PC-3 (cell line): Measurements from ENCODE around the gene CROCC.

Experiments
- CTCF ChIP-seq: fragments of 300-600 bp; sonication (generic); conservative IDR thresholded peaks from 2 replicates; pipeline ENCODE4 v1.5.1; 2017; ENCODE audit warnings: antibody characterized with exemption, low read depth, mild to moderate bottlenecking, low read length
- EZH2 ChIP-seq: fragments of 300-600 bp; sonication (generic); IDR thresholded peaks from one replicate; pipeline ENCODE4 v1.6.1; 2017; ENCODE audit warnings: antibody characterized with exemption, mild to moderate bottlenecking, low read length; ENCODE audit not compliant: unreplicated experiment
- EZH2phosphoT487 ChIP-seq: fragments of 300-600 bp; sonication (generic); IDR thresholded peaks from 2 replicates; pipeline ENCODE4 v1.6.1; 2018; ENCODE audit warnings: mild to moderate bottlenecking, antibody characterized with exemption, low read length, borderline replicate concordance

DNA sequence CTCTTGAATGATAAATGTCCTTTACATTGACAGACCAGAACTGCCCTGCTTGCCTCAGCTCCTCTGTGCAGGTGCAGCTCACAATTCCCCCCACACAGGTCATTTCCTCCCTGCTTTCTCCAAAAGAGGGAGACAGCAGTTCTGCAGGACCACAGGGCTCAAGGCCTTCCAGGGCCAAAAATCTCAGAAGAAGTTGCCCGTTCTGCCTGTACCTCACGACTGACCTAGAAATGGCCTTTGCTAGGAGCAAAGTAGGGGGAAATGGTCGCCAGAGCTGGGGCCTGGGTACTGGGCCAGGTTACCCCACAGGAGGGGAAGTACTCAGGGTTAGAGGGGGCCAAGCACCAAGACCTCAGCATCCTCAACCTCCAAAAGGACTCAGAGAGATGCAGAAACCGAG lies 14.9 kb upstream of the CROCC start:
- TF ChIP-seq CTCF (no peak), EZH2 (no peak), EZH2phosphoT487 (no peak)
